ENCODE measurements around the gene YBEY. TPM values are rescaled to one million over a fixed set of nuclear protein-coding genes. Genes with fewer than 3 reads are reported as not detected.

The YBEY gene
- total and polyA plus RNA-seq, 9 donors = 10.7 to 27.9 (median 16.4) TPM

- H3K27me3 ChIP-seq = no peaks in the 10 kb centered on the region
- intact Hi-C loops (cut with DNase I) = no loop called here
- no peak overlapping the region for H3K4me3 ChIP-seq
- no peaks in the 10 kb centered on the region for H3K4me1 ChIP-seq (ENCODE audit: insufficient read depth)
- no peaks in the 10 kb centered on the region for H3K9me3 ChIP-seq
- H3K36me3 ChIP-seq = peaks cover 2% of the 10 kb centered on the region
- no peak overlapping the region for H3K27ac ChIP-seq
- no peak for DNase-seq
- 89 to 93% (median 90%) methylated on average over 11 of the region's 11 CpGs for WGBS, 3 donors
- TF ChIP-seq CTCF (IDR thresholded peaks at IDR 0.05) = no peak
- no peak for TF ChIP-seq EP300 (IDR thresholded peaks at IDR 0.05)
- no peak for TF ChIP-seq POLR2A (IDR thresholded peaks at IDR 0.05)
Observed at GRCh38 chr21:46274797-46275390, 11.2 kb upstream of the YBEY start.

- Histone ChIP-seq H3K4me1 (ENCODE audit: insufficient read depth) (peaks cover 17% of the 10 kb centered on the region), H3K36me3 (no peaks in the 10 kb centered on the region), H3K9me3 (no peaks in the 10 kb centered on the region), H3K4me3 (no peak overlapping the region), H3K27me3 (no peaks in the 10 kb centered on the region), H3K27ac (no peak overlapping the region)
- no peak for TF ChIP-seq POLR2A (IDR thresholded peaks at IDR 0.05)
- no peak for TF ChIP-seq EP300 (IDR thresholded peaks at IDR 0.05)
- no peak for TF ChIP-seq CTCF (IDR thresholded peaks at IDR 0.05)
- intact Hi-C loops (cut with DNase I) = loop anchor here in 1 of 4 donors (5.0 to 10.0 kb wide), 2 partner anchors 59 to 132 kb away; partner anchors contain the start of gene LSS
- WGBS, 3 donors = 73 to 85% (median 78%) methylated on average over 15 of the region's 15 CpGs
- DNase-seq = no peak
Observed at GRCh38 chr21:46284077-46284644, 2.0 kb upstream of the YBEY start.

- no peak overlapping the region for H3K27ac ChIP-seq
- intact Hi-C loops (cut with DNase I) = loop anchor here in 2 of 4 donors (5.0 to 10.0 kb wide), 2 partner anchors 60 to 132 kb away; partner anchors contain the start of gene LSS (in 1 of the 2)
- H3K9me3 ChIP-seq = no peaks in the 10 kb centered on the region
- H3K27me3 ChIP-seq = no peaks in the 10 kb centered on the region
- no peak for DNase-seq
- H3K4me3 ChIP-seq = no peak overlapping the region
- peaks cover 17% of the 10 kb centered on the region for H3K4me1 ChIP-seq (ENCODE audit: insufficient read depth)
- no peak for TF ChIP-seq POLR2A (IDR thresholded peaks at IDR 0.05)
- TF ChIP-seq CTCF (IDR thresholded peaks at IDR 0.05) = no peak
- TF ChIP-seq EP300 (IDR thresholded peaks at IDR 0.05) = no peak
- H3K36me3 ChIP-seq = no peaks in the 10 kb centered on the region
- WGBS, 3 donors = 86 to 95% (median 87%) methylated on average over 1 of the region's 1 CpG
Observed at GRCh38 chr21:46284733-46285132, 1.4 kb upstream of the YBEY start.

GRCh38 chr21:46285206-46285661 lies 908 bp upstream of the YBEY start, which contains the start of gene MCM3AP:
Gene MCM3AP, minus strand, starts transcription at chr21:46285611. Its CDS starts 325 bp downstream, at chr21:46285286.
- intact Hi-C loops (cut with DNase I) = loop anchor here in 2 of 4 donors (5.0 to 10.0 kb wide), 2 partner anchors 60 to 133 kb away; partner anchors contain the start of gene LSS (in 1 of the 2)
- Histone ChIP-seq H3K36me3 (no peaks in the 10 kb centered on the region), H3K9me3 (no peaks in the 10 kb centered on the region), H3K27ac (peak within 1 kb of the TSS; percentile 76 to 93), H3K27me3 (no peaks in the 10 kb centered on the region), H3K4me1 (ENCODE audit: insufficient read depth) (peaks cover 17% of the 10 kb centered on the region), H3K4me3 (peak within 1 kb of the TSS; percentile 93)
- no peak for DNase-seq
- WGBS, 3 donors = 28 to 32% (median 31%) methylated on average over 6 of the region's 6 CpGs
- no peak for TF ChIP-seq CTCF (IDR thresholded peaks at IDR 0.05)
- TF ChIP-seq POLR2A (IDR thresholded peaks at IDR 0.05) = no peak
- TF ChIP-seq EP300 (IDR thresholded peaks at IDR 0.05) = no peak

Data from ovary (tissue), 9 donors.